ENCODE results near the gene SF3B6.
A peak's percentile ranks its signal among the peaks of the same experiment; 100 is the strongest.
"Not testable (repeated sequence)": the region's sequence is repeated elsewhere in the genome, so short reads cannot be mapped to it uniquely, and the experiment has no call there.

The SF3B6 gene

GRCh38 chr2:24050041-24050979 lies 25.8 kb downstream of the SF3B6 start:
- ATAC-seq, result no peak
- no peak overlapping the region for H3K4me3 Mint-ChIP-seq
- H3K36me3 Mint-ChIP-seq, result no peaks in the 10 kb centered on the region
- no peaks in the 10 kb centered on the region for H3K9me3 Mint-ChIP-seq
- no peaks in the 10 kb centered on the region for H3K27me3 Mint-ChIP-seq
- no peak overlapping the region for H3K27ac Mint-ChIP-seq
- H3K4me1 Mint-ChIP-seq, result peaks cover 21% of the 10 kb centered on the region

DNA sequence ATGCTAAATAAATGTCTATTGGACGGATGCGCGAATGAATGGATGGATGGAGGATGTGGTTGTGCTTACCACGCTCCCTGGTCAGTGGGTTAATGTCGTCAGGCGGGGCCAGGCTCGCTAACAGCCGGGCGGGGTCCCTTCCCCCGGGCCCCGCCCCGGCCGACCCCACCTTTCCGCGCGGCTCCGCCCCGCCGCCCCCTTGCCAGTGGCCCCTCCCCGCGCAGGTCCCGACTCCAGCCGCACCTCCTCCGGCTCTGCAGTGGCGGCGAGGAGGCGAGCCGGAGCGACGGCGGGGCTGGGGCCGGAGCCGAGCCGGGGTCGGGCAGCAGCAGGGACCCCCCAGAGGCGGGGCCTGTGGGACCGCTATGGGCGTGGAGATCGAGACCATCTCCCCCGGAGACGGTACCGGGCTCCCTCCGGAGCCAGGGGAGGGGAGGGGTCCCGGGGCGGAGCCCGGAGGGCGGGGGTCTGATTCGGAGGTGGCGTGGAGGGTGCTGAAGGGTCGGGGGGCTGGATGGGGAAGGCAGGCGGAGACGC lies 26.6 kb downstream of the SF3B6 start, which contains the start of gene FKBP1B:
TSS of gene FKBP1B (plus strand) at position 257 of the 537 bp plus-strand sequence. CDS start at position 366, 109 bp downstream.
- Mint-ChIP-seq H3K36me3 (no peaks in the 10 kb centered on the region), H3K27me3 (no peaks in the 10 kb centered on the region), H3K4me3 (peak within 1 kb of the TSS; percentile 40), H3K4me1 (peaks cover 27% of the 10 kb centered on the region), H3K9me3 (no peaks in the 10 kb centered on the region), H3K27ac (no peak within 1 kb of the TSS)
- ATAC-seq, result peak; percentile 47

- Mint-ChIP-seq H3K27me3 (no peaks in the 10 kb centered on the region), H3K27ac (no peak overlapping the region), H3K36me3 (no peaks in the 10 kb centered on the region), H3K4me3 (peak overlapping the region; percentile 40), H3K9me3 (no peaks in the 10 kb centered on the region), H3K4me1 (peaks cover 27% of the 10 kb centered on the region)
- ATAC-seq, result no peak
Measured at GRCh38 chr2:24048769-24049484, 27.2 kb downstream of the SF3B6 start.

GRCh38 chr2:24047703-24048033 lies 28.5 kb downstream of the SF3B6 start:
- no peaks in the 10 kb centered on the region for H3K27me3 Mint-ChIP-seq
- H3K27ac Mint-ChIP-seq, result peak overlapping the region; percentile 81
- peaks cover 33% of the 10 kb centered on the region for H3K4me1 Mint-ChIP-seq
- peak overlapping the region; percentile 89 for H3K4me3 Mint-ChIP-seq
- H3K9me3 Mint-ChIP-seq, result no peaks in the 10 kb centered on the region
- peaks cover 6% of the 10 kb centered on the region for H3K36me3 Mint-ChIP-seq
- ATAC-seq, result no peak

DNA sequence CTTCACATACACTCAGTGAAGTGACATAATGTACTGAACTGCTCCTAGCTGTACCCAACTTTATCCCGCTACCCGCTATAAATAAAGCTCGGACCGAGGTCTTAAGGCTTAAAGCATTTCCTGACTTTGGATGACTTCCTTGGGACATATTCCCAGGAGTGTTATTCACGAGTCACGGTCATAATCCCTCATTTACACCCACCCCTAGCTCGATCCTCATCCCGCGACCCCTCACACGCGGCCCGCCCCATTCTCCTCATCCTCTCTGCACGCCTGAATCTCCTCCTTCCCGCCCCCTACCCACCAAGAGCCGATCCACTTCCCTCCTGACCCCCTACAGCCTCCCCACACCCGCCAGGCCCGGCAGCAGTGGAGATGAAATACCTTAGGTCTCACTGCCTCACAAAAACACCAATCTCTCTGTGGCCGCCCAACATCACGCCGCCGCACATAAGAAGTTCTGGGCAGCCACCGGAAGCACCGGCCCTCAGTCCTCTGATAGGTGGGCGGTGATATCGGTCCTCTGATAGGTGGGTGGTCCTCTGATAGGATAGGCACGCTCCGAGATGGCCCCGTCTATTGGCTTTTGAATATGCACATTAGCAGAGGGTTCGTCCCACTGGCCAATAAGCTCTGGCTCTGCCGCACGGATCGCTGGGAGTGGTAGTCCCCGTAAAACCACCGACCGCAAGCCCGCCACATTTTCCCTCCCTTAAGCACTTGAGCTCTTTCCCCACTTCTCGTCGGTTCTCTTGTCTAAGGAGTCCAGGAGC lies 29.0 kb downstream of the SF3B6 start, which contains the start of gene WDCP:
TSS of gene WDCP (minus strand) at position 462 of the 773 bp plus-strand sequence. CDS start 7,897 bp downstream, outside the sequence.
- peaks cover 33% of the 10 kb centered on the region for H3K4me1 Mint-ChIP-seq
- no peaks in the 10 kb centered on the region for H3K9me3 Mint-ChIP-seq
- peak within 1 kb of the TSS; percentile 89 for H3K4me3 Mint-ChIP-seq
- peak within 1 kb of the TSS; percentile 81 for H3K27ac Mint-ChIP-seq
- peaks cover 6% of the 10 kb centered on the region for H3K36me3 Mint-ChIP-seq
- peak; percentile 100 for ATAC-seq
- H3K27me3 Mint-ChIP-seq, result no peaks in the 10 kb centered on the region

DNA sequence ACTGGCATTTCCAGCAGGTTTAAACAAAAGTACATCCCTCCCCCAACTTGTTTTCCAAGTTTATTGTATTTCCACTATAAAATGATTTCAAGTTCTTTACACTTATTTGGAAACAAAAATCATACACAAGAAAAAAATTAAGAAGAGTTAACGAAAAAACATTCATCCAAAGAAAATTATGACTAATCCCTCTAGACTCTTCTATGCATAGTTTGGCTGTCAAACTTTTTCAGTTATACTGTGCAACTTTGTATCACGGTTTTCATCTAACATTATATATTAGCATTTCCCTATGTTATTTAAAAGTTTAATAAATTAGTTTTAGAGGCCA lies 29.6 kb downstream of the SF3B6 start:
- peaks cover 6% of the 10 kb centered on the region for H3K36me3 Mint-ChIP-seq
- H3K4me3 Mint-ChIP-seq, result peak overlapping the region; percentile 36
- H3K27ac Mint-ChIP-seq, result peak overlapping the region; percentile 81
- H3K27me3 Mint-ChIP-seq, result no peaks in the 10 kb centered on the region
- H3K9me3 Mint-ChIP-seq, result no peaks in the 10 kb centered on the region
- no peak for ATAC-seq
- H3K4me1 Mint-ChIP-seq, result peaks cover 33% of the 10 kb centered on the region

GRCh38 chr2:24045511-24046508 lies 30.3 kb downstream of the SF3B6 start:
- no peak overlapping the region for H3K4me3 Mint-ChIP-seq
- no peaks in the 10 kb centered on the region for H3K9me3 Mint-ChIP-seq
- peaks cover 33% of the 10 kb centered on the region for H3K4me1 Mint-ChIP-seq
- peaks cover 6% of the 10 kb centered on the region for H3K36me3 Mint-ChIP-seq
- no peaks in the 10 kb centered on the region for H3K27me3 Mint-ChIP-seq
- H3K27ac Mint-ChIP-seq, result no peak overlapping the region
- ATAC-seq, result no peak

DNA sequence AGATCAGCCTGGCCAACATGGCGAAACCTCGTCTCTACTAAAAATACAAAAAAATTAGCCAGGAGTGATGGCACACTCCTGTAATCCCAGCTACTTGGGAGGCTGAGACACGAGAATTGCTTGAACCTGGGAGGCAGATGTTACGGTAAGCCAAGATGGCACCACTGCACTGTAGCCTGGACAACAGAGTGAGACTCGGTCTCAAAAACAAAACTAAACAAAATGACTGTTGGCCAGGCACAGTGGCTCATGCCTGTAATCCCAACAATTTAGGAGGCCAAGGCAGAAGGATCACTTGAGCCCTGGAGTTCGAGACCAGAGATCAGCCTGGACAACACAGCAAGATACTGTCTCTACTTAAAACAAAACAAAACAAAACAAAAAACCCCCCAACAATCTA lies 33.0 kb downstream of the SF3B6 start:
- H3K27me3 Mint-ChIP-seq, H3K4me3 Mint-ChIP-seq, H3K9me3 Mint-ChIP-seq, H3K27ac Mint-ChIP-seq, ATAC-seq: not testable (repeated sequence)
- Mint-ChIP-seq H3K4me1 (peaks cover 33% of the 10 kb centered on the region), H3K36me3 (peaks cover 14% of the 10 kb centered on the region)

DNA sequence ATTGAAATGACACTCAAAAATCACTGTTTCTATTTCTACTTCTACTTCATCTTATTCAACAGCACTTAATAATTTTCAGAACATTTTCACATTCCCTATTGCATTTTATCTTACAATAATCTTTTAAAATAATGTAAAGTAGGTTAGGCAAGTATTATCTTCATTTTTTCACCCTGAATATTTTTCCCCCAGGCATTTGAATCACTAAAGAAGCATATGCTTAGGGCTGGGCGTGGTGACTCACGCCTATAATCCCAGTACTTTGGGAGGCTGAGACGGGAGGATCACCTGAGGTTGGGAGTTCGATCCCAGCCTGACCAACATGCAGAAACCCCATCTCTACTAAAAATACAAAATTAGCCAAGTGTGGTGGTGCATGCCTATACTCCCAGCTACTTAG lies 35.6 kb downstream of the SF3B6 start:
- Mint-ChIP-seq H3K4me1 (peaks cover 21% of the 10 kb centered on the region), H3K27ac (no peak overlapping the region), H3K36me3 (peaks cover 23% of the 10 kb centered on the region), H3K9me3 (no peaks in the 10 kb centered on the region), H3K27me3 (no peaks in the 10 kb centered on the region), H3K4me3 (no peak overlapping the region)
- no peak for ATAC-seq

DNA sequence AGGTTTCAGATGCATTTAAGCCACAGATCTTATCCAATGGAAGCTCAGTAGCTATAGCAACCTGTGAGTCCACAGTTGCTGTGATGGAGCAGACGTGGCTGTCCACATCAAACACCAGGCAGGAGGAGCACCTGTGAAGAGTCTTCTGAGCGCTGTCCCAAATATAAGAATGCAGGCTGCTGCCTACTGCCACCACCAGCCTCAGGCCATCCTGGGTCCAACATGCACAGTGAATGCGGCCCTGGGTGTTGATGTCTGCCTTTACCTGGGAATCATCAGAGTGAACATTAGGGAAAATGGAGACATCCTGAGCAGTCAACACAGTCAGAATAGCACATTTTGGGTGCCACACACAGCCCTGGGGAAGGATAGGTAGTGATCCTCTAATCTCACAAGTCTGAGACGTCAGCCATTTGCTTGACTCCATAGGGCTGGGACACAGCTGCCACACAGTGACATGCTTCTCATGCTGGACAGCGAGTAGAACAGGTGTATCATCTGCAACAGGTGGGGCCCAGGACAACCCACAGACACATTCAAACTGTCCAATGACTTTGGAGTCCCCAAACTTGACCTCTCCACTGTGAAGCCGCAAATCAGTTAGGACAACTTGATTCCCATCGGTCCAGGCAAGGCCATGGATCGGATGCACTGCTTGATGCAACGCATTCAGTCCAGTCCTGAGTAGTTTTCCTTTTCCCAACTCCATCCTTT lies 37.2 kb downstream of the SF3B6 start:
- no peak overlapping the region for H3K4me3 Mint-ChIP-seq
- no peaks in the 10 kb centered on the region for H3K9me3 Mint-ChIP-seq
- H3K27me3 Mint-ChIP-seq, result no peaks in the 10 kb centered on the region
- no peak overlapping the region for H3K27ac Mint-ChIP-seq
- peaks cover 23% of the 10 kb centered on the region for H3K36me3 Mint-ChIP-seq
- peaks cover 18% of the 10 kb centered on the region for H3K4me1 Mint-ChIP-seq
- ATAC-seq, result no peak

DNA sequence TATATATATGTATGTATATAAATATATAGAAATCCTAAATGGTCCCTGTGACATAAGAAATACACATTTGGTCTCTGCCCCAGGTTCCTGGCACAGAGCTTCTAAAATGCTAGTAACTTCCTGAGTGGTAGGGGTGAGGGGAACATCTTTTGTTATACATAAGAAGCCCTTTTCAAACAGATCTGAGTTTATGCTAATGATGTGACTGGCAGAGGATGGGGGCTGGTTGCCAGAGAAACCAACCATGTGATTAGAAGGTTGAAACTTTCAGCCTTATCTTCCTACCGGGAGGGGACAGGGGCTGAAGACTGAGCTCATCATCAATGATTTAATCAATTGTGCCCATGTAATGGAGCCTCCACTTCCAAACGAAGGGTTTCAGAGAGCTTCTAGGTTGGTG lies 49.9 kb downstream of the SF3B6 start:
- Mint-ChIP-seq H3K36me3 (peaks cover 65% of the 10 kb centered on the region), H3K4me3 (no peak overlapping the region), H3K27me3 (no peaks in the 10 kb centered on the region), H3K9me3 (no peaks in the 10 kb centered on the region), H3K4me1 (no peaks in the 10 kb centered on the region), H3K27ac (no peak overlapping the region)
- ATAC-seq, result no peak

- Mint-ChIP-seq H3K4me1 (no peaks in the 10 kb centered on the region), H3K27me3 (no peaks in the 10 kb centered on the region), H3K36me3 (peaks cover 54% of the 10 kb centered on the region), H3K4me3 (no peak overlapping the region), H3K9me3 (no peaks in the 10 kb centered on the region), H3K27ac (no peak overlapping the region)
- ATAC-seq, result no peak
Measured at GRCh38 chr2:24024996-24025663, 51.0 kb downstream of the SF3B6 start.

GRCh38 chr2:24024018-24024417 lies 52.1 kb downstream of the SF3B6 start:
- Mint-ChIP-seq H3K9me3 (no peaks in the 10 kb centered on the region), H3K27me3 (no peaks in the 10 kb centered on the region), H3K4me1 (no peaks in the 10 kb centered on the region), H3K36me3 (peaks cover 43% of the 10 kb centered on the region), H3K4me3 (no peak overlapping the region), H3K27ac (no peak overlapping the region)
- no peak for ATAC-seq

Data from stimulated activated memory B cell treated with anti-CD40 and anti-IgM and Interleukin-4, amounts not matched to agents 10 μg/mL and 1 μg/mL and 100 μg/mL, for 72 hours (primary cell).